HT1080 (cell line): ENCODE data around the gene SDK1. TPM values are rescaled to one million over a fixed set of nuclear protein-coding genes. Genes with fewer than 3 reads are reported as not detected.
"Not testable (repeated sequence)": the region's sequence is repeated elsewhere in the genome, so short reads cannot be mapped to it uniquely, and the experiment has no call there.

ENCODE experiments used
- DNase-seq: peaks from one replicate; pipeline ENCODE4 v3.0.0-alpha.2; 2015; ENCODE audit warnings: low read depth
- total RNA-seq: library from RNA; depleted of rRNA; stranded (reverse); fragments of >200 nt; shearing (Covaris generic); gene quantifications from 2 replicates; pipeline ENCODE4 v1.2.3, GENCODE V29; 2014

The SDK1 gene
- total RNA-seq, 1 experiment from 2014 or later = 1.2 TPM

GRCh38 chr7:3721422-3721821 is 420.4 kb downstream of the SDK1 start:
- no peak for DNase-seq

GRCh38 chr7:3722396-3722922 is 421.4 kb downstream of the SDK1 start:
- DNase-seq = peak; percentile 70

GRCh38 chr7:3725155-3726059 is 424.4 kb downstream of the SDK1 start:
- DNase-seq = no peak

- DNase-seq = no peak
These were observed 429.2 kb downstream of the SDK1 start for GRCh38 chr7:3730276-3730675.

- no peak for DNase-seq
These were observed 431.4 kb downstream of the SDK1 start for GRCh38 chr7:3732395-3733005.

- no peak for DNase-seq
These were observed 432.6 kb downstream of the SDK1 start for GRCh38 chr7:3733541-3734140.

GRCh38 chr7:3738964-3739363 is 437.9 kb downstream of the SDK1 start:
- no peak for DNase-seq

GRCh38 chr7:3739983-3740382 is 438.9 kb downstream of the SDK1 start:
- DNase-seq = no peak

- DNase-seq = no peak
These were observed 446.4 kb downstream of the SDK1 start for GRCh38 chr7:3747467-3747866.

GRCh38 chr7:3748389-3748788 is 447.3 kb downstream of the SDK1 start:
- no peak for DNase-seq

- no peak for DNase-seq
These were observed 452.8 kb downstream of the SDK1 start for GRCh38 chr7:3753868-3754267.

GRCh38 chr7:3754493-3755341 is 453.7 kb downstream of the SDK1 start:
- peak; percentile 93 for DNase-seq

- not testable (repeated sequence) for DNase-seq
These were observed 454.9 kb downstream of the SDK1 start for GRCh38 chr7:3755778-3756453.

GRCh38 chr7:3757059-3757458 is 456.0 kb downstream of the SDK1 start:
- no peak for DNase-seq

- DNase-seq = no peak
These were observed 459.6 kb downstream of the SDK1 start for GRCh38 chr7:3760651-3761050.

GRCh38 chr7:3762146-3762831 is 461.2 kb downstream of the SDK1 start:
- no peak for DNase-seq

GRCh38 chr7:3767917-3768777 is 467.1 kb downstream of the SDK1 start:
- no peak for DNase-seq

GRCh38 chr7:3771906-3772305 is 470.9 kb downstream of the SDK1 start:
- no peak for DNase-seq

GRCh38 chr7:3778345-3778744 is 477.3 kb downstream of the SDK1 start:
- no peak for DNase-seq
